Stimulated activated CD4-positive, alpha-beta T cell treated with anti-CD3 and anti-CD28 coated beads, Interleukin-4, amount 100 ng/mL, for 4 hours (primary cell): ENCODE measurements around the gene SLC22A15.
"Not testable (repeated sequence)": the region's sequence is repeated elsewhere in the genome, so short reads cannot be mapped to it uniquely, and the experiment has no call there.

Source experiments
- DNase-seq, 2 experiments: peaks; one replicate each; pipeline ENCODE4 v3.0.0-alpha.2; 2020

Gene SLC22A15

GRCh38 chr1:115982400-115982799, 6.1 kb downstream of the SLC22A15 start:
- no peak for DNase-seq

- DNase-seq: no peak
These were observed 7.3 kb downstream of the SLC22A15 start for GRCh38 chr1:115983584-115983983.

DNA sequence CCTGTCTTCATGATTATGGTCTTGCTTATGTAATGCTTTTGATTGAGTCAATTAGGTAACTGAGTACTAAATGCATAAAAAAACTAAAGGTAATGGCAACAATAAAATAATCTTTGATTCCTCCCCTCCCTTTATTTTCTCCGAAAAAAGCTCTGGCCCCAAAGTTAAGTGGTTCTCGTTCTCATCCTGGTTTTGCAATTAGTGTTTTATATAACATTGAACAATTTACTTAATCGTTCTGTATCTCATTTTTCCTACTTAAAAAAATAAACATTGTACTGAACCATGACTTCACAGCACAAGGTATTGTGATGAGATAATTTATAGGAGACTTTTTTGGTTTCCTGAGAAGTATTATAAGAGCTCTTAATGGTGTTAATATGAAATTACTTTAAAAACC, 11.3 kb downstream of the SLC22A15 start:
- DNase-seq: no peak

- DNase-seq: no peak
These were observed 12.6 kb downstream of the SLC22A15 start for GRCh38 chr1:115988953-115989352.

DNA sequence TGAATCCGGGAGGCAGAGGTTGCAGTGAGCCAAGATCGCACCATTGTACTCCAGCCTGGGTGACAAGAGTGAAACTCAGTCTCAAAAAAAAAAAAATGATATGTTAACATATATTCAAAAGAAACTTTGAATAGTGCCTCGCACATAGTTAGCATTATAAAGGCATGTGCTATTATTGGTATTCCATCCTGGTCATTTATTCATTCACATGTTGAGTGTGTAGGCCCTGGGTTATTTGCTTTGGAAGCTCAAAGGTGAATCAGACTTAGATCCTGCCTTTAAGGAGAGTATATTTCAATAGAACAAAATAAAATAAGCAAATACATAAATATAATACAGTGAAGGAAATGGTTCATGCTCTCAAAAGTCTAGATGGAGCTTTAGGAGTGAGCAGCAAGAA, 13.4 kb downstream of the SLC22A15 start:
- DNase-seq: no peak

DNA sequence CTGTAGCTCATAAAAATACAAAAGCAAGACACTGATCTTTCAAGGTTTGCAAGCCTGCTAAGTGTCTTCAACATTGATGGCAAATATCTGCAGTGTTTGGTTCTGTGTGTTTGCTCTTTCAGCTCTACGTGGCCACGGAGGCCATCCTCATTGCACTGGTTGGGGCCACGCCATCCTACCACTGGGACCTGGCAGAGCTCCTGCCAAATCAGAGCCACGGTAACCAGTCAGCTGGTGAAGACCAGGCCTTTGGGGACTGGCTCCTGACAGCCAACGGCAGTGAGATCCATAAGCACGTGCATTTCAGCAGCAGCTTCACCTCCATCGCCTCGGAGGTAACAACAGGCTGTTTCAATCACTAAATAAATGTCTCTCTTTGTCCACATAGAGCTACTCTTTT, 15.6 kb downstream of the SLC22A15 start:
- no peak for DNase-seq

- not testable (repeated sequence) for DNase-seq
These were observed 21.6 kb downstream of the SLC22A15 start for GRCh38 chr1:115997921-115998320.

DNA sequence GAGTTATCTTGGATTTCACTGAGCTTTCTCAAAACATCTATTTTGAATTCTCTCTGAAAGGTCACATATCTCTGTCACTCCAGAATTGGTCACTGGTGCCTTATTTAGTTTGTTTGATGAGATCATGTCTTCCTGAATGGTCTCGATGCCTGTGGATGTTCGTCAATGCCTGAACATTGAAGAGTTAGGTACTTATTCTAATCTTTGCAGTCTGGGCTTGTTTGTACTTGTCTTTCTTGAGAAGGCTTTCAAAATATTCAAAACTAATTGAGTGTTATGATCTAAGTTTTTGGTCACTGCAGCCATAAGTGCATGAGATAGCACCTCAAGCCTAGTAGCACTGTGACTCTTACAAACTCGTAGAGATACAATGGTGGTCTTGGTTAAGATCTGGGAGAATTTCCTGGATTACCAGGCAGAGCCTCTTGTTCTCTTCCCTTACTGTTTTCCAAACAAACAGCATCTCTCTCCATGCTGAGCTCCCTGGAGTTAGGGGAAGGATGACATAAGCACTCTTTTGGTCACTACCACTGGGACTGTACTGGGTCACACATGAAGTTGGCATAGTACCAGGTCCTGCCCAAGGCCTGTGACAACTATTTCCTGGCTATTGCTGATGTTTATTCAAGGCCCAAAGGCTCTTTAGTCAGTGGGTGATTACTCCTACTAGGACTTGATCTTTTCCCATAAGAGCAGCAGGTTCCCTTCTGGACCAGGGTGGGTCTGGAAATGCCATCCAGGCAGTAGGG, 25.6 kb downstream of the SLC22A15 start:
- no peak for DNase-seq

GRCh38 chr1:116002781-116003420, 26.6 kb downstream of the SLC22A15 start:
- DNase-seq: no peak

- no peak for DNase-seq
These were observed 27.5 kb downstream of the SLC22A15 start for GRCh38 chr1:116003823-116004222.

DNA sequence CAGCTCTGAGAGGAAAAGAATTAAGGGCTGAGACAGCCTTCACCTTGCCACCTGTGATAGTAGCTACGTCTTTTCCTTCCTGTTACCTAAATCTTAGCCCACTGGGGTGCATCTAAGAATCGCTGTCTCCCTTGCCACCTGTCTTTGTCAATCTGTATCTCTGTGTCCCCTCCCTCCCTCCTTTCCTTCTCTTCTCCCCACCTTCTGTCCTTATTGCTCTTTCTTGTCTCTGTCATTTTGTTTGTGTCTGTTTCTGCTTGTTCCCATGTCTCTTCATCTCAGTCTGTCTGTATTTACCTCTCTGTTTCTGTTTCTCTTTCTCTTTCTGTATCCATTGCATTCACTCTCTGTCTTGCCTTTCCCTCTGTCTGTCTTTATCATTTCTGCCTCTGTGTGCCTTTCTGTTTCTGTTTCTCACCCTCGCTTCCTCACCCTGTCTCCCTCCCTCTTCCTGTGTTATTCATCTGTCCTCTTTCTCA, 30.2 kb downstream of the SLC22A15 start:
- DNase-seq: no peak

GRCh38 chr1:116008656-116009390, 32.5 kb downstream of the SLC22A15 start:
- no peak for DNase-seq

GRCh38 chr1:116012716-116013115, 36.4 kb downstream of the SLC22A15 start:
- DNase-seq: no peak

- DNase-seq: no peak
These were observed 39.4 kb downstream of the SLC22A15 start for GRCh38 chr1:116015679-116016078.

GRCh38 chr1:116018007-116018406, 41.7 kb downstream of the SLC22A15 start:
- no peak for DNase-seq

DNA sequence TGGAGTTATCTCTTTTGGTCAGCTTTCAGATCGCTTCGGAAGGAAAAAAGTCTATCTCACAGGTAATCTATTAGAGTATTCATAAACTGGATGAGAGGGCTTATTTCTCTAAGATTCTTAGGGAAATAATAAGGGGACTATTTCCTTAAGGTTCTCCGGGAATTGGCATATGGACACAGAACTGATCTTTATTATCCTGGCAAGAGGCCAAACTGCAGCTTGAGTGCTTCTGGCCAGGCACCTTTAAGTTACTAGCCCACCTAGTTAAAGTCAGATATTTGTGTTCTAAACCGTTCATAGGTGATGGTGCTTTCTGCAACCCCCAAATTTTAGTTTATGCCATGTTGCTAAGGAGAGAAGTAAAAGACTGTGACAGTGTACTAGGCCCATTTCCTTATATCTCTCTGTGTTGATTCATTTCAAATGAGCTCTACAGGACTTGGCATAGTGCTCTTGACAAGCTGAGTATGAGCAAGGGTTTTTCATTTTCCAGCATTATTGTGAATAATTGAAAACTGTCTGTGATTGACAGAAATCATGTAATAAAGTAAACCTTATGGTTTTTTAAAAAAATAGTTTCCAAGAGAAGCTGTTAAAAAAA, 43.4 kb downstream of the SLC22A15 start:
- DNase-seq: no peak

DNA sequence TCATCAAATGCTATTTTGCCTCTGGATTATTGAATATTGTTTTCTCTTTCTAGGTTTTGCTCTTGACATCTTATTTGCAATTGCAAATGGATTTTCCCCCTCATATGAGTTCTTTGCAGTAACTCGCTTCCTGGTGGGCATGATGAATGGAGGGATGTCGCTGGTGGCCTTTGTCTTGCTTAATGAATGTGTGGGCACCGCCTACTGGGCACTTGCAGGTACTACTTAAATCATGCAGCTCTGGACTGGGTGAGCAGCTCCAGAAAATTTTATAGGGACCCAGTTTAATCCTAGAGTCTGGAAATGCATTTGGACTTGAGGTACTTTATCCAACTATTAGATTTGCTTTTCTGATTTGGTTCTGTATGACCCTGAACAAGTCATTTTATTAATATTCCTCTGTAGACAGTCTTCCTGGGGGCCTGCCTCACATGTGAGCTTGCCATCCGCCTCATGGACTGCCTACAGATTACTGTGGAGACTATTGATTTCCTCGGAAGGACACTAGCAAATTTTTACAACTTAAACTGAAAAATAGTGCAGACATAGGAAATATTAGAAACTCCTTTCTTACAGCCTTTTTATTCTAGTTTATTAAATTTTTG, 44.5 kb downstream of the SLC22A15 start:
- DNase-seq: peak; percentile 22 to 27

GRCh38 chr1:116024626-116025025, 48.3 kb downstream of the SLC22A15 start:
- DNase-seq: no peak

DNA sequence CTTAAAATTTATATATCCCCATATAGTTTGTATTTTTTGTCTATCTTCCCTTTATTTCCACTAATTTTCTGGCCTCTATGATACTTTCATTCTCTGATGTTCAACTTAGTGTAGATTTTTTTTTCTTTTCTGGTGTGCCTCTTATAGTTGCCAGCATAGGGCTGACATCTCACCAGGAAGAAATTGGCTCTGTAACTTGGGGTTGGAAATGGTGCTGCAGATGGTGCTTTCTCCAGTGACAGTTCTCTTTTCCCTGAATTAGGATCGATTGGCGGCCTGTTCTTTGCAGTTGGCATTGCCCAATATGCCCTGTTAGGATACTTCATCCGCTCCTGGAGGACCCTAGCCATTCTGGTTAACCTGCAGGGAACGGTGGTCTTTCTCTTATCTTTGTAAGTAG, 50.3 kb downstream of the SLC22A15 start:
- no peak for DNase-seq

DNA sequence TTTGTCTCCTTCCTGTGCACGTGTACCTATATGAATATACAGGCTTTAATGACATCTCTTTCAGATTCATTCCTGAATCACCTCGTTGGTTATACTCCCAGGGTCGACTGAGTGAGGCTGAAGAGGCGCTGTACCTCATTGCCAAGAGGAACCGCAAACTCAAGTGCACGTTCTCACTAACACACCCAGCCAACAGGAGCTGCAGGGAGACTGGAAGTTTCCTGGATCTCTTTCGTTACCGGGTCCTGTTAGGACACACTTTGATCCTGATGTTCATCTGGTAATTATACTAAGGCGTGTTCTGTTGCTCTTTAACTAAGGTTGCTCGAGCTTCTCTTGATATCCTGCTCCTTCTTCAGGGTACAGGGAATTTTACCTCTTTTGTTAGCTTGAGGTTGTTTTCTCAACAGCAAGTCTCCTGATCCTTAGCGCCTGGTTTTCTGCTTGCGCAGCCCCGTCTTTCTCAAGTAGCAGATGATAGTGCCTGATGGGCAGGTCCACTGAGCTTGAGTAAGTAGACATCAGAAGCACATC, 55.1 kb downstream of the SLC22A15 start:
- DNase-seq: no peak

DNA sequence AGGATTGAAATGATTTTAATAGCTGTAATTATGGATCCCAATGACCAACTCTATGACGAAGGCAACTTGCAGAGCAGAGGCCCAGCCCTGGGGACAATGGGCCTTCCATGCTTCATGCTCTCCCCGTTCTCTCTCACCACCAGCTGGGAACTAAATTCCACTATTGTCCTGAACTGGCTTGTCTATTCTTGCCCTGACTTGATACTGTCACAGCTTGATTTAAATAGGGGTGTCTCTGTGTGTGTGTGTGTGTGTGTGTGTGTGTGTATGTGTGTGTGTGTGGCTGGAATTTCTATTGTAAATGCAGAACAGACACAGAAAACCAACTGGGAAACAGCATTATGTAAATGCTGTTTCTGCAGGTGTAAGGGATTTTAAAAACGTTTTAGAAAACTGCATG, 57.0 kb downstream of the SLC22A15 start:
- no peak for DNase-seq

DNA sequence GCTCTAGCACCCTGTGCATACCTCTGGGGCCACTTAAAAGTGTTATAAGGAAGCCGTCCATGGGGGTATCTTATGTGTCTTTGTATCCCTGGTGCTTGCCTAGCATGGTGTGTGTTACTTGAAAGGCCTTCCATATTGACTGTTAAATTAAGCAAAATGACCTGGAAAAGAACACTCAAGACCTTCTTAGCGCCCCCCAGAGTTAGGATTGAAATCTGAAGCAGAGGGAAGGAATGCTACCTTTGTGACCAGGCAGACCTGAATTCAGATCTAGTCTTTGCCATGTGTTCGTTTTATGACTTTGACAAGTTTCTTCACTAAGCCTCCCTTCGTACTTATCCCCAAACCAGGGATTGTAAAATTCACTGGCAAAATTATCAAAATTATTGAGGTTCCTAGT, 59.9 kb downstream of the SLC22A15 start:
- DNase-seq: no peak

- no peak for DNase-seq
These were observed 62.4 kb downstream of the SLC22A15 start for GRCh38 chr1:116038679-116039078.
